GM19238 (cell line): ENCODE data around the gene HDHD5.

ENCODE experiments used
- DNase-seq: peaks from one replicate; pipeline ENCODE4 v3.0.0; 2011; ENCODE audit warnings: low spot score; ENCODE audit not compliant: insufficient read length

HDHD5 gene

DNA sequence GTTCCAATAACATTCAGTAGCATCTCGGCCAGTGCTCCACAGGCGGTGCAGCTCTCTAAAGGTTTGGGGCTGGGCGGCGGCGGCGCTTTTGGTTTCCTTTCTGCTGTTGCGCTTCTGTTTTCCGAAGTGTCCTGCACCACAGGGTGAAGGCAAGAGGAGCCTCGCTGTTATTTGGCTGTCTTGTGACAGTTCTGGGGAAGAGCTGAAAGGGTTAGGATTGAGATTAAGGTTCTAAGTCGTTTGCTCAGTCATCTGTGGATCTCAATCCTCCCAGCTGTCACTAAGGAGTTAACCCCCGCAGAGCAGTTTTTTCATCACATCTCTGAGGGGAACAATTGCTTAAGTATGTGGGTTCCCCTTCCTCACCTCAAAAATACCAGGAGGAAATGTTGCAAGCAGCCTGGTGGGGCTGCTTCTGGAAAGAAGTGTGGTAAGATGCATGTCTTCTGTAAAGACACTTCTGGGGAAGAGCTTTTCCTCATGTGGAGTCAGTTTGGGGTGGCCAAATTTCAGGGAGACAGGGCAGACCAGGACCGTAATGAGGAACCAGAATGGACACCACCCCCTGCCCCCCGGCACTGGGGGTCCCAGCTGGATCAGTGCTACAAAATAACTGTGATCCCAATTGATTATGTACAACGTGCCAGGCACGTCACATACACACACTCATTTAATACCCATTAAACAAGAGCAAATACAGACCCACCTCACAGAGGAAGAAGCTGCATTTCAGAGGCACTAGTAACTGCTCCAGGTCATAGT lies 52.1 kb downstream of the HDHD5 start:
- DNase-seq: no peak

DNA sequence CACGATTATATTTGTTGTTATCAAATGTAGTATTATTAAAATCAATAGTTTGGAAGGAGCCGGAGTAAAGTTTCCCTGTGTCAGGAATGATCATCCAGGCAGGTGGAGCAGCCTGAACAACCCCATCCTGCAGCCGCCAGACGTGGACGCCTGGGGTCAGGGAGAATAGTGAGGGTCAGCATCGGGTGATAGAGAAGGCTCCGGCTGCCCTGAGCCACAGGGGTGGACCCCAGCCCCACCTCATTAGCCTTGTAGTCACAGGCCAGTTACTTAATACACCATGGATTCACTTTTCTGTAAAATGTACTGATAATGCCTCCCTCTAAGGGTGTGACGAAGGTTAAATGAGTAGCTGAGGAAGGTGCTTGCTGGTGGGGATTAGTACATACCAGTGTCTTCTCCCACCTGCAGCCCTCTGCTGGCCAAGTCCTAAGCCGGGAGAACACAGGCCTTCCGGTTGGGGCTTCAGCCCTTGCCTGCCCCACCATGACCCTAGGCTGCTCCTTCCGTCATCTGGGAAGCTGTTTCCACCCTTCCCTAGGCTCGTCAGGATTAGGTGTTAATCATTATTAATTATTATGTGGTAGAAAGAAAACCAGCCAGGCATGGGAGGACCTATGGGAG lies 52.8 kb downstream of the HDHD5 start:
- DNase-seq: no peak

DNA sequence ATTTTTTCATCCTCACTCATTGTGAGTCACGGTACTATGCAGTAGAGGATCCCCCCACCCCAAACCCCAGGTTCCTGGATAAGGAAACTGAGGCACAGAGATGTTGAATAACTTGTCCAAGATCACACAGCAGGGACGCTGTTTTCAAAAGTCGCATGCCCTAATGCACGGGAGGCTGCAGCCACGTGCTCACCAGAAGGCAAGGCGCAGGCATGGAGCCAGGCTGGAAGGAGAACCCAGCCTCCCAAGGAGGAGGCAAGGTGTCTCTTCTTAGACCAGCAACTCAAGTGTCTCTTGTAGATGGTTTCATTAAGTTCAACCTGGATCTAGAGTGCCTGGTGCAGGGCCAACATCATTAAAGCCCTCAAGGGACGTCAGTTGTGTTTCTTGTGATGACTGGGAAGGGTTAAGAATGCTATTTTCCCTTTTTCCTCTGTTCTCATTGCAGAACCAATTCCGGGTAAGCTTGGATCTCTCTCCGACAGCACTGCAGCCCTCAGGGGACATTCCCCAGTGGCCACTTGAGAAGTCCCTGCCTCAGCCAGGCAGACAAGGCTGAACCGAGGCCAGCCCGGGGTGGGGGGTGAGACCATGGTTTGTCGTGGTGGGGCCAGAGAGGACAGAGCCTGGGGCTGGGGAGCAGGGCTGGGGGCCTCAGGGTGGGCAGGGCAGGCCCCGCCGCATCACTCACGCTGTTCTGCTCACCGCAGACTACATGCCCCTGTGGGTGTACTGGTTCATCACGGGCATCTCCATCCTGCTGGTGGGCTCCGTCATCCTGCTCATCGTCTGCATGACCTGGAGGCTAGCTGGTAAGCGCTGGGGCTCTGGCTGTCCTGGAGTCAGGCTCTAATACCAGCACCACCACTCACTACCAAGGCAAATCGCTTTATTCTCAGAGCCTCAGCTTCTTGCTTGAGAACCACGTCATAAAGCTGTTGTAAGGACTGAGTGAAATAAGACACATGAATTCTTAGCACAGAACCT lies 53.6 kb downstream of the HDHD5 start:
- DNase-seq: no peak

GRCh38 chr22:17104336-17104935 lies 54.6 kb downstream of the HDHD5 start:
- no peak for DNase-seq

GRCh38 chr22:17103351-17103750 lies 55.7 kb downstream of the HDHD5 start:
- DNase-seq: no peak

GRCh38 chr22:17102297-17102667 lies 56.8 kb downstream of the HDHD5 start:
- no peak for DNase-seq

- no peak for DNase-seq
Observed at GRCh38 chr22:17101475-17102296, 57.4 kb downstream of the HDHD5 start.

DNA sequence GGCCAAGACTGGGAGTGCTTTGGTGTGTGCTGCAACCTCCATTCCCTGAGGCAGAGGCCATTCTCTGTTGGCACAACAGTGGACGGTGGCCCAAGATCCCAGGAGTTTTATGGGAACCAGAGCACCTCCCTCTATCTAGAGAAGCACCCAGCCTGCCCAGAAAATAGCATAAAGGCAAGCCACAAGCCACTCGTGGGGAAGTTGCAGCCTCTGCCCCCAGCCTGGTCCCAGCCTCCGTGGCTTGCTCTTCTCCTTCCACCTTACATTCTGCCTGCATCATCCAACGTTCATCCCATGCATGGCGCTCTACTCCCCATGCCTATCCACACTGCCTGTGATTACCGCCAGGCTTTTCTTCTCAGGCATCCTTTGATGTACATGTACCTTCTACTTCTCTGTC lies 58.5 kb downstream of the HDHD5 start:
- DNase-seq: no peak

DNA sequence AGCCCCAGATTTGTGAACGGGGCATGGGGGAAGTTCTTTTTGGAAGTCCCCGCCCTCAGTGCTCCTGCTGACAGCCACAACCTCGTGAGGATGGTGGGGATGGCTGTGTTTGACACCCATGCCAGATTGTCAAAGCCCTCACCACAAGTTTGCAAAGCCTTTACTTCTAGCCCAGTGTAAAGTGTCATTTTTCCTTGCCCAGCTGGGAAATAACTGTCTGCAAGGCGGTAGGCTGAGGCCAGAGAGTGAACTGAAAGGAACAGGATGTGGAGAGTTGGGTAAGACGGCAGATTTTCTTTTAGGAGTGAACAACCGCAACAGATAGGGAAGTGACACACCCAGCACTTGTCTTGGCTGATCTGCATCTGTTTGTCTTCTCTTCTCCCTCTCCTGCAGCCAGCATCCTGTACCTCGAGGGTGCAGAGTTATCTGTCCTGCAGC lies 60.7 kb downstream of the HDHD5 start:
- DNase-seq: no peak

DNA sequence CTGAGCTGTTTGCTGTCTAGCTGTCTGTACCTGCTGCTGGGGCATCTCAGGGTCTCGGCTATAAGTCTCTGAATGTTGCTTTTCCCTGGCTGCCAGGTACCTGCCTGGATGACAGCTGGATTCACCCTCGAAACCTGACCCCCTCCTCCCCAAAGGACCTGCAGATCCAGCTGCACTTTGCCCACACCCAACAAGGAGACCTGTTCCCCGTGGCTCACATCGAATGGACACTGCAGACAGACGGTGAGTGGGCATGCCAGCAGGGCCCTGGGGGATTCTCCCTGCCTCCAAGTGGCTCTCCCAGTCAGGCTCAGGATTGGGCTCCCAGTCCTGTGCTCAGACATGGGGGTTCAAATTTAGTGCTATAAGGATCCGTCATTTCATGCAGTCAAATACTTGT lies 61.4 kb downstream of the HDHD5 start:
- no peak for DNase-seq

DNA sequence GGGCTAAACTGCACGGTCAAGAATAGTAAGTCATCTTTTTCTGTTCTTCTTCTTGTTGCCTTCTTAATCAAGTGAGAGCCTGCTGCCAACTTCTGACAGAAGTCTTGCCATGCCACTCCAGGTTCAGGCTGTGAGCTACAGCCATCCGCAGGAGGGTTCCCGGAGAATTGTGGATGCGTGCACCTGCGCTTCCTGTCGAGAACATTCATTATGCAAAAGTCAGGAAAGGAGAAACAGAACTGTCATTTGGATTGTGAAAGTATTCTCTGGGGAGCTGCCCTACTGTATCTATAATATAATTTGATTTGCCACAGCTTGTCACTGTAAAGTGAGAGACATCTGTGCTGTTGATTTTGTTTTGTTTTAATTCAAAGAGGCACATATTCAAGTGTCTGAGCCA lies 62.0 kb downstream of the HDHD5 start:
- no peak for DNase-seq

DNA sequence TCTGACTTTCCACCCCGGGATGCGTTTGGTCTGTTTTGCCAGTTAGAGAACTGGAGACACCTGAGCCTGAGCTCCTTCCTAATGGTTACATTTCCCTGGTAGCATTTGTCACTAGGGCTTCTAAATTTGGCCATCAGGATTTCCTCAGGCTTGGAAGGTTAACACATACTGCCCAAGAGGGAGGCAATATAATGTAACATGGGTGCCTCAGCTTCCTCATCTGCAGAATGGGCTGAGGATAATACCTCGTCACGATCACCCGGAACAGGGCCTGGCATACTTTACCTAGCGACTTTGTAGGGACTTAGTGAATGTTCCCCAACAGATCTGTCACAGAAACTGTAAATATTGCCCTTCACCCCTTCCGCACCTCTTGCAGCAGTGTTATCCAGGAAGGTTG lies 63.0 kb downstream of the HDHD5 start:
- DNase-seq: no peak

- DNase-seq: no peak
Observed at GRCh38 chr22:17095538-17095937, 63.5 kb downstream of the HDHD5 start.

DNA sequence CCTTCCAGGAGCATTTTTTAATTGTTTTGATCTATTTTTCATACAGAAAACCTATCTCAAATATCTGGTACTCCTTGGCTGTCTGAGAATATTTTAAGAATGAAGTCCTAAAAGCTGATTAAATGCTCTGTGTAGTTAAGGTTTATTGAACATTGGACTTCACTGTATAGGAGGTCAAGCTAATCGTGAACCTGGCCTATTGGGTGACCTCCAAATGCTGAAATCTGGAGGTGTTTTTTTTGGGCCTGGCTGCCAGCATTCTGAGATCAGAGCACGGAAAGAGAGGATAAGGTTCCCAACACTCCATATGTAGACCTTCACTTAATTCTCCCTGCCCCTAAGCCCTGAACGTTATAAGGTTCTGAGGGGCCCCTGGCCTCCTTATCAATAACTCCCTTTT lies 66.0 kb downstream of the HDHD5 start:
- no peak for DNase-seq

- DNase-seq: no peak
Observed at GRCh38 chr22:17091851-17092250, 67.2 kb downstream of the HDHD5 start.

DNA sequence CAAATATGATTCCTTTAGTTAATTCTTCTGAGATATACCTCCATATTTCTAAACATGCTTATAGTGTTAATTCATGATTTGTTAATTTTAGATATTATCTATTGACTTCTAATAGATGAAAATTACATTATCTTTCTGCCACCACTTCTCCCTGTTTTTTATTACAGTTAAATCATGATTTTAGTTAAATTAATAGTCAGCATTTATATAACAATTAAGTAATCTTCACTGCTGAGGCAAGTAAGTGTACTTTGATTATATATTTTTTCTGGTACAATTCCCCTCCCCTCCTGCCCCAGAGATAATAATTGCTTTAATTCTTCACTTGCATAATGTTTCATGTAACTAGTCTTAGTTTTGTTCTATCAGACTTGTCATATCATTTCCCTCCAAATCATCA lies 68.5 kb downstream of the HDHD5 start:
- no peak for DNase-seq
